Urinary bladder (tissue), 4 donors: Measurements from ENCODE around the gene ZNF260. TPM values are rescaled to one million over a fixed set of nuclear protein-coding genes. Genes with fewer than 3 reads are reported as not detected.

Experiments
- DNase-seq: peaks from one replicate; pipeline ENCODE4 v3.0.0-alpha.2; 2015; ENCODE audit errors: extremely low spot score
- H3K27ac ChIP-seq: one replicate; pipeline ENCODE4 v1.5.1; 2013; ENCODE audit warnings: low read depth, mild to moderate bottlenecking, moderate library complexity
- H3K36me3 ChIP-seq: one replicate; pipeline ENCODE4 v1.6.1; 2013; ENCODE audit warnings: mild to moderate bottlenecking, moderate library complexity; ENCODE audit not compliant: insufficient read depth
- H3K4me1 ChIP-seq: one replicate; pipeline ENCODE4 v1.6.1; 2013; ENCODE audit warnings: mild to moderate bottlenecking, moderate library complexity; ENCODE audit not compliant: insufficient read depth
- H3K4me3 ChIP-seq: one replicate; pipeline ENCODE4 v1.5.1; 2013; ENCODE audit warnings: low read depth, low read length
- WGBS: extraction: QIAGEN DNeasy Blood & Tissue Kit; methylation state at CpG from one replicate; pipeline ENCODE4 v1.1.7; 2013; 5-methylcytosine and 5-hydroxymethylcytosine counted together
- polyA plus RNA-seq: library from polyadenylated mRNA; stranded (reverse); fragments of 200-250 nt; gene quantifications from one replicate; pipeline ENCODE4 v1.2.3, GENCODE V29; 2013
- total RNA-seq: library from RNA; depleted of rRNA; stranded (reverse); fragments of >200 nt; gene quantifications from one replicate; pipeline ENCODE4 v1.2.3, GENCODE V29; 2014
- donor health status: healthy with polysubstance abuse.
- donor health status: healthy.

The ZNF260 gene
- 52.5 TPM for total RNA-seq
- 5.7 TPM for polyA plus RNA-seq

- DNase-seq: peak; percentile 95
- peak within 1 kb of the TSS; percentile 65 for H3K4me3 ChIP-seq
- H3K36me3 ChIP-seq: no peaks in the 10 kb centered on the region
- H3K27ac ChIP-seq: peak within 1 kb of the TSS; percentile 94
- under 1% methylated on average over 55 of the region's 55 CpGs for WGBS
- peaks cover 2% of the 10 kb centered on the region for H3K4me1 ChIP-seq
Observed at GRCh38 chr19:36528194-36528920, at the start of gene ZNF260. ZNF260 (minus strand) TSS chr19:36528271; CDS start chr19:36515238, 13,033 bp downstream.

- Histone ChIP-seq H3K27ac (no peak overlapping the region), H3K4me1 (peaks cover 2% of the 10 kb centered on the region), H3K36me3 (peaks cover 10% of the 10 kb centered on the region), H3K4me3 (no peak overlapping the region)
- no peak for DNase-seq
- 96% methylated on average over 3 of the region's 3 CpGs for WGBS
Observed at GRCh38 chr19:36577271-36577996, 49.4 kb upstream of the ZNF260 start.

DNA sequence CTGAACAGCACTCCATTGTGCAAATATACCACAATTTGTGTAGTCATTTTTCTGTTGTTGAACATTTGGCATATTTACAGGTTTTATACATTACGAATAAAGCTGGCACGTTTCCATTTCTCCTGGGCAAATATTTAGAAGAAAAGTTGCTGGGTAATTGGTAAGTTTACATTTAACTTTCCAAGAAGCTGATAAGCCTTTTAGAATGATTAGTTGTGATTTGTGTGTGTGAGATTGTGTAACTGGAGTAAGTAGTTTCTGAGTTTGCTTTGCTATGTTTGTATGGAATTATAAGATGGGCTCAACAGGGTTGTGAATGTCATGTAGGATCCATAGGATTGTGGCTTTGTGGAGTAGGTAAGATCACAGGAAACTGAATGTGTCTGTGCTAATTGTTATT is 46.7 kb upstream of the ZNF260 start:
- H3K27ac ChIP-seq: no peak overlapping the region
- no peak overlapping the region for H3K4me3 ChIP-seq
- WGBS: 25% methylated on average over 2 of the region's 2 CpGs

DNA sequence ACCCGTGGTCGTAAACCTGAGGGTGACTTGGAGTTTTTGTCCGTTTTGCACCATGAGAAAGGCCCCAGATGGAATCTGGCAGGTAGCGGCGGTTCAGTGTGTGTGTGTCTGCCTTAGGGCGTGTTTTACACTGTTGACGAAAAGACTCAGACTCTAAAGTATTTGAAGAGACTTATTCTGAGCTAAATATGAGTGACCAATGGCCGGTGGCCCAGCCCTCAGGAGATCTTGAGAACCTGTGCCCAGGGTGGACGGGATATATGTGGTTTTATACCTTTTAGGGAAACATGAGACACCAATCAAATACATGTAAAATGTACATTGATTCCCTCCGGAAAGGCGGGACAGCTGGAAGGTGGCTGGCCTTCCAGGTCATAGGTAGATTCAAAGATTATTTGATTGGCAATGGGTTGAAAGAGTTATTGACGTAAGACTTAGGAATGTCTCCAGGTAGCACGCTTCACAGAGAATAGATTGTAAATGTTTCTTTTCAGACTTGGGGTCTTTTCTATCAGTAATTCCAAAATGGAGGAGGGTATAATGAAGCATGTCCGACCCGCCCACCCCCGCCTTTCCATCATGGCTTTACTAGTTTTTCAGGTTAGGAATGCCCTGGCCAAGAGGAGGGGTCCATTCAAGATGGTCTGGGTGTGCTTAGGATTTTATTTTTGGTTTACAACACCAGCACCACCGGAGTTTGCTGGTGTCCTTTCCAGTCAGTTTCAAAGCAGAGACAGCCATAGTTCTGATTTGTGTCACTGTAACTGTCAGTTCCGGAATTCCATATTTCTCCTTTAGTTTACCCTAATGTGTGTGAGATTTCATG is 46.0 kb upstream of the ZNF260 start:
- Histone ChIP-seq H3K27ac (peak overlapping the region; percentile 68), H3K36me3 (peaks cover 6% of the 10 kb centered on the region), H3K4me3 (peak overlapping the region; percentile 93), H3K4me1 (peaks cover 2% of the 10 kb centered on the region)
- 20% methylated on average over 18 of the region's 18 CpGs for WGBS
- no peak for DNase-seq

More for the DNA sequence above, 46.7 kb upstream of the ZNF260 start:
- peaks cover 10% of the 10 kb centered on the region for H3K36me3 ChIP-seq
- DNase-seq: no peak
- peaks cover 2% of the 10 kb centered on the region for H3K4me1 ChIP-seq

DNA sequence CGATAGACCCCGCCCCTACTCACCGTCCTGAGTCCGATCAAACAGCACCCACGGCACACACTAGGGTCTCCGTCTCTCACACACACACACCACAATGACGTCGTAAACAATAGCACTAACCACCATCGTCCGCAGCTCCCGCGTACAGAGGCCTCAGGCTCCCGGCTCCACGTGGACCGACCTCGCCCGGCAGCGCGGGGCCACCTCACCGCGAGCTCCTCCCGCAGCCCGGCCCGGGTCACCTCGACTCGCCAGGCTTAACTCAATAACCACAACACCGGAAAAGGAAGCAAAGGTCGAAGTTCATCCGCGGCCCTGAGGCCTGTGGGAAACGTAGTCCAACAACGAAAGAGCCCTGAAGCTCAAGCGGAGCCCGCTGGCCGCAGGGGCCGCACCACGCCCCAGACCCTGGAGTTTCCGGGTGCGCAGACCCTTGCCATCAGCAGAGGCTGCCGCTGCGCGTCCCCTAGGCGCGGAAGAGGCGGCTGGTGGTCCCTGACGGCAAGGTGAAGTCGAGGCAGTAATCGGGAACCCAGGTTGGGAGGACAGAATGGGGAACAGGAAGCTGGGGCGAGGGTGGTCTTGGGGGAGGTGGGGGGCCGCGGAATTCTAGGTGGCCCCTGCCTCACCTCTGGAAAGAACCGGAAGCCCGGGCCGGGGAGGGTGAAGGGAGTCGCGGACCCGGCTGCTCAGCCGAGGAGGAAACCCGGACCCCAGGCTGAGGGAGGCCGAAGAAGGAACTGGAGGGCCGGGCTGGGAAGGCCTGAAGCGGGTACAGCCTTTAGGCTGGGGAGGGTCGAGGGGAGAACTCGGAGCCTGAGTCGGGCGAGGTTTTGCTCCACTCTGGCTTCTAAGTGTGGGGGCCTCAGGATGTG is 45.2 kb upstream of the ZNF260 start, which contains the start of gene ZNF529:
ZNF529 (minus strand) TSS at position 273 of the 875 bp plus-strand sequence. CDS start 946 bp downstream, outside the sequence.
- peaks cover 11% of the 10 kb centered on the region for H3K36me3 ChIP-seq
- WGBS: under 1% methylated on average over 66 of the region's 66 CpGs

GRCh38 chr19:36572593-36573019 is 44.5 kb upstream of the ZNF260 start:
- H3K27ac ChIP-seq: peak overlapping the region; percentile 93
- peaks cover 2% of the 10 kb centered on the region for H3K4me1 ChIP-seq
- no peak for DNase-seq
- peaks cover 13% of the 10 kb centered on the region for H3K36me3 ChIP-seq
- under 1% methylated on average over 11 of the region's 11 CpGs for WGBS
- peak overlapping the region; percentile 93 for H3K4me3 ChIP-seq

More for the DNA sequence above, 45.2 kb upstream of the ZNF260 start, which contains the start of gene ZNF529:
- peak; percentile 91 for DNase-seq
- peak within 1 kb of the TSS; percentile 93 for H3K27ac ChIP-seq
- H3K4me3 ChIP-seq: peak within 1 kb of the TSS; percentile 93
- peaks cover 2% of the 10 kb centered on the region for H3K4me1 ChIP-seq

- 95% methylated on average over 1 of the region's 1 CpG for WGBS
- no peak for DNase-seq
- Histone ChIP-seq H3K4me3 (no peak overlapping the region), H3K36me3 (peaks cover 17% of the 10 kb centered on the region), H3K4me1 (no peaks in the 10 kb centered on the region), H3K27ac (no peak overlapping the region)
Observed at GRCh38 chr19:36564391-36564790, 36.3 kb upstream of the ZNF260 start.

- 99% methylated on average over 5 of the region's 5 CpGs for WGBS
- Histone ChIP-seq H3K4me1 (no peaks in the 10 kb centered on the region), H3K36me3 (peaks cover 13% of the 10 kb centered on the region), H3K27ac (no peak overlapping the region), H3K4me3 (no peak overlapping the region)
- no peak for DNase-seq
Observed at GRCh38 chr19:36547001-36547732, 19.1 kb upstream of the ZNF260 start.

- Histone ChIP-seq H3K4me1 (peaks cover 2% of the 10 kb centered on the region), H3K27ac (peak overlapping the region; percentile 94), H3K36me3 (no peaks in the 10 kb centered on the region), H3K4me3 (peak overlapping the region; percentile 65)
- WGBS: 9% methylated on average over 12 of the region's 12 CpGs
- no peak for DNase-seq
Observed at GRCh38 chr19:36528921-36529518, 949 bp upstream of the ZNF260 start.

DNA sequence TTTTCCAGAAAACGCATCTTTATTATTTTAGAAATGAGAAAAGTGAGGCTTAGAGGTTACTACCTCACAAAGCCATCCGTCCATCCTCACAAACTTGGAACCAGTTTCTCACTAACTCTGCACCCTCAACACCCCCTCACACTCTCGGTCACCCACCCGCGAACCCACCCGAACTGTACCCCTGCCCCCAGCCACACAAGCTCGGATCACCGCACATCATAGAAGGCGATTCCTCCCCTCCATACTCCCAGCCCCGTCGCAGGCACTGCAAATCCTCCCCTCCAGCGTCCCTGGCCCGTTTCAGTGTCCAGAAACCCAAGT is 238 bp downstream of the ZNF260 start:
- Histone ChIP-seq H3K4me1 (peaks cover 2% of the 10 kb centered on the region), H3K4me3 (peak overlapping the region; percentile 65), H3K36me3 (peaks cover 1% of the 10 kb centered on the region), H3K27ac (peak overlapping the region; percentile 86)
- WGBS: under 1% methylated on average over 13 of the region's 13 CpGs
- no peak for DNase-seq

GRCh38 chr19:36527341-36527740 is 730 bp downstream of the ZNF260 start:
- peaks cover 5% of the 10 kb centered on the region for H3K36me3 ChIP-seq
- no peak overlapping the region for H3K27ac ChIP-seq
- 9% methylated on average over 5 of the region's 5 CpGs for WGBS
- H3K4me1 ChIP-seq: peaks cover 2% of the 10 kb centered on the region
- peak overlapping the region; percentile 65 for H3K4me3 ChIP-seq
- no peak for DNase-seq

- Histone ChIP-seq H3K4me3 (no peak overlapping the region), H3K36me3 (peaks cover 5% of the 10 kb centered on the region), H3K27ac (no peak overlapping the region), H3K4me1 (peaks cover 2% of the 10 kb centered on the region)
- WGBS: 81% methylated on average over 5 of the region's 5 CpGs
- DNase-seq: no peak
Observed at GRCh38 chr19:36526581-36526980, 1.5 kb downstream of the ZNF260 start.
